Colonic mucosa (tissue), 4 donors: ENCODE results near the gene LCLAT1. TPM values are rescaled to one million over a fixed set of nuclear protein-coding genes. Genes with fewer than 3 reads are reported as not detected.

Experiments
- DNase-seq: peaks from one replicate; pipeline ENCODE4 v3.0.0-alpha.2; 2020
- H3K27ac ChIP-seq: fragments of 200-600 bp; one replicate; pipeline ENCODE4 v1.8.0; 2021
- H3K27me3 ChIP-seq: fragments of 200-600 bp; one replicate; pipeline ENCODE4 v1.8.0; 2021
- H3K36me3 ChIP-seq: fragments of 200-600 bp; one replicate; pipeline ENCODE4 v1.8.0; 2021
- H3K4me1 ChIP-seq: fragments of 200-600 bp; one replicate; pipeline ENCODE4 v1.8.0; 2021; ENCODE audit warnings: mild to moderate bottlenecking
- H3K4me3 ChIP-seq: fragments of 200-600 bp; one replicate; pipeline ENCODE4 v1.8.0; 2021
- H3K9ac ChIP-seq, 2 donors: one replicate each; pipeline ENCODE4 v1.7.0; 2013; ENCODE audit warnings: control low read depth in 2 of 2, low read depth in 2 of 2, low read length in 2 of 2
- H3K9me3 ChIP-seq: fragments of 200-600 bp; one replicate; pipeline ENCODE4 v1.8.0; 2021
- CTCF ChIP-seq: fragments of 200-600 bp; IDR thresholded peaks from one replicate; pipeline ENCODE4 v1.8.0; 2022; ENCODE audit warnings: antibody characterized with exemption, mild to moderate bottlenecking
- intact Hi-C: fragments of 100-400 bp; cut with DNase I; formaldehyde crosslinking; loops from one replicate; pipeline ENCODE4 v1.14.1; 2022
- total RNA-seq, 2 donors: library from RNA; stranded (reverse); fragmentation: NEBNext Ultra II Directional in 1 of 2; extraction: Animal tissue kit (Norgen Biotek cat#: 25700) in 1 of 2; gene quantifications; one replicate each; pipeline ENCODE4 v1.2.1, GENCODE V29; 2021
- donor health status: healthy.
- donor health status: DM: no; HTN: no; CAD: no.
- donor health status: DM: no; HTN: no; CAD: no.

Gene LCLAT1
- total RNA-seq, 2 donors from 2014 or later = 20.0 to 25.5 TPM

- intact Hi-C loops = no loop called here
- no peak for DNase-seq
- H3K9me3 ChIP-seq = no peaks in the 10 kb centered on the region
- no peak for TF ChIP-seq CTCF
- H3K36me3 ChIP-seq = no peaks in the 10 kb centered on the region
- no peak overlapping the region for H3K27ac ChIP-seq
- no peak overlapping the region for H3K9ac ChIP-seq
- H3K4me3 ChIP-seq = no peak overlapping the region
- no peaks in the 10 kb centered on the region for H3K27me3 ChIP-seq
- no peaks in the 10 kb centered on the region for H3K4me1 ChIP-seq
Measured at GRCh38 chr2:30499681-30500080, 52.6 kb downstream of the LCLAT1 start.

- no peak overlapping the region for H3K27ac ChIP-seq
- no peak overlapping the region for H3K4me3 ChIP-seq
- intact Hi-C loops = no loop called here
- no peaks in the 10 kb centered on the region for H3K4me1 ChIP-seq
- no peaks in the 10 kb centered on the region for H3K36me3 ChIP-seq
- H3K9ac ChIP-seq = no peak overlapping the region
- no peaks in the 10 kb centered on the region for H3K27me3 ChIP-seq
- TF ChIP-seq CTCF = no peak
- DNase-seq = no peak
- H3K9me3 ChIP-seq = no peaks in the 10 kb centered on the region
Measured at GRCh38 chr2:30500699-30501098, 53.7 kb downstream of the LCLAT1 start.

- no peak for TF ChIP-seq CTCF
- no peaks in the 10 kb centered on the region for H3K9me3 ChIP-seq
- no peak overlapping the region for H3K27ac ChIP-seq
- intact Hi-C loops = no loop called here
- DNase-seq = no peak
- H3K4me1 ChIP-seq = no peaks in the 10 kb centered on the region
- H3K27me3 ChIP-seq = no peaks in the 10 kb centered on the region
- no peak overlapping the region for H3K9ac ChIP-seq
- H3K4me3 ChIP-seq = no peak overlapping the region
- H3K36me3 ChIP-seq = no peaks in the 10 kb centered on the region
Measured at GRCh38 chr2:30502310-30502709, 55.3 kb downstream of the LCLAT1 start.

- Histone ChIP-seq H3K36me3 (no peaks in the 10 kb centered on the region), H3K9me3 (no peaks in the 10 kb centered on the region), H3K27ac (no peak overlapping the region), H3K27me3 (no peaks in the 10 kb centered on the region), H3K4me1 (no peaks in the 10 kb centered on the region), H3K4me3 (no peak overlapping the region), H3K9ac (no peak overlapping the region)
- intact Hi-C loops = no loop called here
- DNase-seq = no peak
- peak; percentile 13 for TF ChIP-seq CTCF
Measured at GRCh38 chr2:30503007-30503694, 56.1 kb downstream of the LCLAT1 start.

GRCh38 chr2:30503695-30504052 lies 56.6 kb downstream of the LCLAT1 start:
- Histone ChIP-seq H3K27me3 (no peaks in the 10 kb centered on the region), H3K4me1 (no peaks in the 10 kb centered on the region), H3K4me3 (no peak overlapping the region), H3K9ac (no peak overlapping the region), H3K27ac (no peak overlapping the region), H3K36me3 (no peaks in the 10 kb centered on the region), H3K9me3 (no peaks in the 10 kb centered on the region)
- no peak for DNase-seq
- TF ChIP-seq CTCF = no peak
- intact Hi-C loops = no loop called here
